GM20000 (cell line): ENCODE data around the gene SPRR3.
A peak's percentile ranks its signal among the peaks of the same experiment; 100 is the strongest.

Experiments used
- DNase-seq: peaks from one replicate; pipeline ENCODE4 v3.0.0; 2012; ENCODE audit warnings: low spot score
- CTCF ChIP-seq: IDR thresholded peaks from 2 replicates; pipeline ENCODE4 v1.5.1; 2012; ENCODE audit warnings: mild to moderate bottlenecking, control low read depth; ENCODE audit errors: extremely low read depth, missing control alignments

The SPRR3 gene

GRCh38 chr1:152961226-152961891 is 40.2 kb upstream of the SPRR3 start:
- no peak for TF ChIP-seq CTCF
- DNase-seq, result no peak

- no peak for TF ChIP-seq CTCF
- DNase-seq, result no peak
Measured at GRCh38 chr1:152962876-152963415, 38.6 kb upstream of the SPRR3 start.

- no peak for TF ChIP-seq CTCF
- DNase-seq, result no peak
Measured at GRCh38 chr1:152964536-152964935, 37.0 kb upstream of the SPRR3 start.

GRCh38 chr1:152965853-152966252 is 35.7 kb upstream of the SPRR3 start:
- TF ChIP-seq CTCF, result no peak

GRCh38 chr1:152967201-152967600 is 34.3 kb upstream of the SPRR3 start:
- no peak for TF ChIP-seq CTCF
- no peak for DNase-seq

More at GRCh38 chr1:152965853-152966252, 35.7 kb upstream of the SPRR3 start:
- DNase-seq, result no peak

GRCh38 chr1:152968248-152968647 is 33.3 kb upstream of the SPRR3 start:
- no peak for TF ChIP-seq CTCF

GRCh38 chr1:152969036-152969435 is 32.5 kb upstream of the SPRR3 start:
- DNase-seq, result no peak
- TF ChIP-seq CTCF, result no peak

More at GRCh38 chr1:152968248-152968647, 33.3 kb upstream of the SPRR3 start:
- peak; percentile 28 for DNase-seq
